ENCODE data around the gene SLC22A12.

DNA sequence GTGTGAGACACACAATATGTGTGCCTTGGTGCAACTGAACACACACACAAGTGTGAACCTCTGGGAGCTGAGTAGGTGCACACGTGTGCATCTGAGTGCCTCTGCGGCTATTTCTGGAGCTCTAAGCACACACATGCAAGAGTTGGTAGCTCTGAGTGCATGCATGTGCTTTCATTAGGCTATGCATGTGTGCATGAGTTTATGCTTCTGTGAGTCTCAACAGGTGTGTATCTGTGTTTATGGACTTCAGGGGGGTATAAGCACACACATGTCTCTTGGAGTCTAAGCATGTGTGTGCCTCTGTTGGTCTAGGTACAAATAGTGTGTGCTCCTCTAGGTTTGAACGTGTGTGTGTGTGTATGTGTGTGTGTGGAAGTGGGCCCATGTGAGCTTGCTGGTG, 25.8 kb downstream of the SLC22A12 start:
- no peak for TF ChIP-seq POLR2A (IDR thresholded peaks at IDR 0.05; ENCODE audit: low read depth, low read length)
- TF ChIP-seq POLR2AphosphoS5 (IDR thresholded peaks at IDR 0.05; ENCODE audit: insufficient read depth, low read depth, low read length): no peak
- TF ChIP-seq CTCF (IDR thresholded peaks at IDR 0.05; ENCODE audit: extremely low read depth in 1 of 2, insufficient read depth in 1 of 2, low read depth in 1 of 2, low read length in 2 of 2): no peak
- no peak for TF ChIP-seq EZH2 (IDR thresholded peaks at IDR 0.05; ENCODE audit: borderline replicate concordance, low read depth, low read length, severe bottlenecking)
- TF ChIP-seq JUN (IDR thresholded peaks at IDR 0.05; ENCODE audit: borderline replicate concordance, insufficient read depth, insufficient read length, low read depth): no peak
- TF ChIP-seq MYC (IDR thresholded peaks at IDR 0.05; ENCODE audit: low read depth, low read length): no peak
